ENCODE measurements around the gene KRTAP21-1. TPM values are rescaled to one million over a fixed set of nuclear protein-coding genes. Genes with fewer than 3 reads are reported as not detected.

KRTAP21-1 gene
- polyA plus RNA-seq, 1 donor from 2014 or later, result not detected

- Histone ChIP-seq H3K36me3 (ENCODE audit: insufficient read depth, low read length) (no peaks in the 10 kb centered on the region), H3K27me3 (ENCODE audit: insufficient read depth, low read depth, low read length) (no peaks in the 10 kb centered on the region), H3K4me3 (ENCODE audit: low read length) (no peak overlapping the region), H3F3A (ENCODE audit: insufficient read depth, low read length, poor library complexity, severe bottlenecking) (no peaks in the 10 kb centered on the region), H3K79me2 (replicated peaks; ENCODE audit: insufficient read depth, low read length) (no peaks in the 10 kb centered on the region), H2AFZ (ENCODE audit: low read depth, low read length) (no peak overlapping the region), H3K4me2 (ENCODE audit: low read length) (no peak overlapping the region), H3K27ac (ENCODE audit: low read length) (no peak overlapping the region), H4K20me1 (ENCODE audit: insufficient read depth) (no peaks in the 10 kb centered on the region), H3K9me3 (ENCODE audit: low read length) (no peaks in the 10 kb centered on the region), H3K9ac (ENCODE audit: low read length) (no peak overlapping the region), H3K9me2 (ENCODE audit: insufficient read depth, low read length) (no peaks in the 10 kb centered on the region)
- no peak for TF ChIP-seq POLR2AphosphoS5 (IDR thresholded peaks at IDR 0.05)
- TF ChIP-seq SMC3 (conservative IDR thresholded peaks at IDR 0.05; ENCODE audit: poor library complexity), result no peak
- TF ChIP-seq CTCF (IDR thresholded peaks at IDR 0.05; ENCODE audit: poor library complexity, severe bottlenecking), result no peak
- TF ChIP-seq EP300 (conservative IDR thresholded peaks at IDR 0.05; ENCODE audit: poor library complexity, severe bottlenecking), result no peak
- no peak for TF ChIP-seq RAD21 (conservative IDR thresholded peaks at IDR 0.05)
These were observed 41.5 kb downstream of the KRTAP21-1 start for GRCh38 chr21:30713766-30714165.

- no peak overlapping the region for H3K4me2 ChIP-seq (ENCODE audit: low read length)
- no peak overlapping the region for H2AFZ ChIP-seq (ENCODE audit: low read depth, low read length)
- H3K27me3 ChIP-seq (ENCODE audit: insufficient read depth, low read depth, low read length), result no peaks in the 10 kb centered on the region
- H3K4me3 ChIP-seq (ENCODE audit: low read length), result no peak overlapping the region
- no peaks in the 10 kb centered on the region for H4K20me1 ChIP-seq (ENCODE audit: insufficient read depth)
- no peaks in the 10 kb centered on the region for H3K9me2 ChIP-seq (ENCODE audit: insufficient read depth, low read length)
- H3K36me3 ChIP-seq (ENCODE audit: insufficient read depth, low read length), result no peaks in the 10 kb centered on the region
- no peaks in the 10 kb centered on the region for H3K9me3 ChIP-seq (ENCODE audit: low read length)
- no peaks in the 10 kb centered on the region for H3F3A ChIP-seq (ENCODE audit: insufficient read depth, low read length, poor library complexity, severe bottlenecking)
- H3K9ac ChIP-seq (ENCODE audit: low read length), result no peak overlapping the region
- TF ChIP-seq MXI1 (conservative IDR thresholded peaks at IDR 0.05; ENCODE audit: poor library complexity, severe bottlenecking) (no peak), EZH2 (IDR thresholded peaks at IDR 0.05; ENCODE audit: borderline replicate concordance, insufficient read depth, low read length, poor library complexity, severe bottlenecking) (no peak), SMC3 (conservative IDR thresholded peaks at IDR 0.05; ENCODE audit: poor library complexity) (no peak), POLR2AphosphoS5 (IDR thresholded peaks at IDR 0.05) (no peak), RAD21 (conservative IDR thresholded peaks at IDR 0.05) (no peak), CTCF (IDR thresholded peaks at IDR 0.05; ENCODE audit: poor library complexity, severe bottlenecking) (no peak), EP300 (conservative IDR thresholded peaks at IDR 0.05; ENCODE audit: poor library complexity, severe bottlenecking) (no peak), REST (IDR thresholded peaks at IDR 0.05; ENCODE audit: borderline replicate concordance) (no peak), TAF1 (IDR thresholded peaks at IDR 0.05; ENCODE audit: low read depth) (no peak)
- H3K79me2 ChIP-seq (replicated peaks; ENCODE audit: insufficient read depth, low read length), result no peaks in the 10 kb centered on the region
- no peak overlapping the region for H3K27ac ChIP-seq (ENCODE audit: low read length)
These were observed 44.7 kb downstream of the KRTAP21-1 start for GRCh38 chr21:30710499-30710898.
